RWPE2 (cell line): ENCODE measurements around the gene CENPVL3.

ENCODE experiments used
- ATAC-seq: fragments of 200-7000 bp; cut with Tn5 transposase; 3 replicates; pipeline ENCODE4 v1.9.1; 2021; ENCODE audit warnings: low read depth
- DNase-seq: peaks from one replicate; pipeline ENCODE4 v3.0.0-alpha.2; 2020; ENCODE audit warnings: low spot score
- H3K27ac ChIP-seq: fragments of 450-650 bp; 2 replicates; pipeline ENCODE4 v1.5.1; 2017; ENCODE audit warnings: mild to moderate bottlenecking; ENCODE audit not compliant: poor library complexity, severe bottlenecking
- H3K27me3 ChIP-seq: fragments of 250-450 bp; sonication (Bioruptor Pico); 2 replicates; pipeline ENCODE4 v1.5.1; 2021; ENCODE audit warnings: mild to moderate bottlenecking, moderate library complexity; ENCODE audit not compliant: insufficient read depth, poor library complexity, severe bottlenecking
- H3K36me3 ChIP-seq: fragments of 250-450 bp; sonication (Bioruptor Pico); 2 replicates; pipeline ENCODE4 v1.5.1; 2020; ENCODE audit warnings: low read depth, mild to moderate bottlenecking, moderate library complexity
- H3K4me1 ChIP-seq: fragments of 250-450 bp; sonication (Bioruptor Pico); 2 replicates; pipeline ENCODE4 v1.5.1; 2021; ENCODE audit warnings: mild to moderate bottlenecking, moderate library complexity; ENCODE audit not compliant: insufficient read depth, poor library complexity, severe bottlenecking
- H3K4me3 ChIP-seq: fragments of 250-450 bp; sonication (Bioruptor Pico); 2 replicates; pipeline ENCODE4 v1.5.1; 2021; ENCODE audit warnings: mild to moderate bottlenecking, moderate library complexity; ENCODE audit not compliant: severe bottlenecking
- H3K9me3 ChIP-seq: fragments of 250-450 bp; sonication (Bioruptor Pico); 2 replicates; pipeline ENCODE4 v1.5.1; 2021; ENCODE audit warnings: mild to moderate bottlenecking, moderate library complexity; ENCODE audit not compliant: severe bottlenecking
- TF ChIP-seq, protein P1 (sequence below): fragments of 450-650 bp; IDR thresholded peaks from one replicate; pipeline ENCODE4 v1.5.1; 2017; ENCODE audit warnings: mild to moderate bottlenecking, moderate library complexity; ENCODE audit not compliant: poor library complexity, severe bottlenecking

CENPVL3 gene

DNA sequence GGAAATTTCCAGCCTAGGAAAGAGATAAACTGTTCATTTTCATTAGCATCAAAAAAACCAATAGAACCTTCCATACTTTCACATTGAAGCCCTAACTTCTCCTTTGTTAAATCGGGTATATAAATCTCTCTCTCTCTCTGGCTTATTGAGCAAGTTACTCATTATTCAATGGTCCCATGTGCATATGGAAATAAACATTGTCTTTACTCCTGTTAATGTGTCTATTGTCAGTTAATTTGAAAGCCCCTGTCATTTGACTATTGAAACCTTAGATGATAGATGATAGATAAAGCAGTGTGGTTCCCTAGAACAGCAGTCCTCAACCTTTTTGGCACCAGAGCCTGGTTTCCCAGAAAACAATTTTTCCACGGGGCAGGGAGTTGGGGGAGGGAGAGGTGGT is 46.8 kb downstream of the CENPVL3 start:
- no peak for ATAC-seq

DNA sequence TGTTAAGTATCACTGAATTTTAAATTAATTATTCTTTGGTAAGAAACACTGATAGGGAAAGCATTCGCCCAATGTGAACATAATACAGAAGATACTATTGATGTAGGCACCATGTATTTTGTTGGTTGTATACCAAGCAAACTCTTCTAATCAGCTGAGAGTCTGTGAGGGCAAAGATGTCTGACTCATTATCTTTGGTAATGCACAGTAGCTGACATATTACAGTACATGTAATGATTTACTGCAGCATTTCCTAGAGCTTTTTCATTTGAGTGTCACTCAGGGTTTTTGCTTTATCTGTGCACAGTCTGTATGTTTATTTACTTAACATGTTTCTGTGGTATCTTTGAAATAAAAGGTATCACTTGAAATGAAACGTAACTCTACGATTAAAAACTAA is 49.2 kb downstream of the CENPVL3 start:
- H3K4me3 ChIP-seq, result no peak overlapping the region
- H3K36me3 ChIP-seq, result no peaks in the 10 kb centered on the region
- TF ChIP-seq, protein P1, sequence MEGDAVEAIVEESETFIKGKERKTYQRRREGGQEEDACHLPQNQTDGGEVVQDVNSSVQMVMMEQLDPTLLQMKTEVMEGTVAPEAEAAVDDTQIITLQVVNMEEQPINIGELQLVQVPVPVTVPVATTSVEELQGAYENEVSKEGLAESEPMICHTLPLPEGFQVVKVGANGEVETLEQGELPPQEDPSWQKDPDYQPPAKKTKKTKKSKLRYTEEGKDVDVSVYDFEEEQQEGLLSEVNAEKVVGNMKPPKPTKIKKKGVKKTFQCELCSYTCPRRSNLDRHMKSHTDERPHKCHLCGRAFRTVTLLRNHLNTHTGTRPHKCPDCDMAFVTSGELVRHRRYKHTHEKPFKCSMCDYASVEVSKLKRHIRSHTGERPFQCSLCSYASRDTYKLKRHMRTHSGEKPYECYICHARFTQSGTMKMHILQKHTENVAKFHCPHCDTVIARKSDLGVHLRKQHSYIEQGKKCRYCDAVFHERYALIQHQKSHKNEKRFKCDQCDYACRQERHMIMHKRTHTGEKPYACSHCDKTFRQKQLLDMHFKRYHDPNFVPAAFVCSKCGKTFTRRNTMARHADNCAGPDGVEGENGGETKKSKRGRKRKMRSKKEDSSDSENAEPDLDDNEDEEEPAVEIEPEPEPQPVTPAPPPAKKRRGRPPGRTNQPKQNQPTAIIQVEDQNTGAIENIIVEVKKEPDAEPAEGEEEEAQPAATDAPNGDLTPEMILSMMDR, result no peak
- ATAC-seq, result no peak; the same call in 2 of the 3 replicates
- peak overlapping the region; percentile 43 for H3K27ac ChIP-seq
- H3K27me3 ChIP-seq, result no peaks in the 10 kb centered on the region
- peaks cover 10% of the 10 kb centered on the region for H3K4me1 ChIP-seq
- DNase-seq, result no peak
- H3K9me3 ChIP-seq, result no peaks in the 10 kb centered on the region

More for the DNA sequence above, 46.8 kb downstream of the CENPVL3 start:
- no peaks in the 10 kb centered on the region for H3K36me3 ChIP-seq
- no peaks in the 10 kb centered on the region for H3K9me3 ChIP-seq
- no peak overlapping the region for H3K4me3 ChIP-seq
- H3K27ac ChIP-seq, result no peak overlapping the region
- no peaks in the 10 kb centered on the region for H3K27me3 ChIP-seq
- TF ChIP-seq, protein P1, result no peak
- no peak for DNase-seq
- peaks cover 10% of the 10 kb centered on the region for H3K4me1 ChIP-seq

DNA sequence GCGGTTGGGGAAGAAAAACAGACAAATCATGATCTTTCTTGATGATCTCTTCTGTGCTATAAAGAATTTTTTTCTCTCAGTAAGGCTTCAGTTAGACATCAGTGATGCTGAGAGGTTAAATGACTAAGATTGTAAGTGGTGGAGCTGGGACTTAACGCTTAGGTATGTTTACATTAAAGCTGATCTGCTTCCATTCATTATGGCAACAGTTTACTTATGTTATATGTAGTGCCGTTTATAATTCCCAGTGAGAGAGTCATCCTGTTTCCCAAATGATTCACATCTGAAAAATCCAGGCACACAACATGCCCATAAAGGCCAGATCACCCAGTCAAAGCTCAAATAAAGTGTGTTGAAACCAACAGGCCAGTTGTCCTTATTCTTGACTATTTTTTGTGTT is 50.1 kb downstream of the CENPVL3 start:
- Histone ChIP-seq H3K9me3 (no peaks in the 10 kb centered on the region), H3K27ac (peak overlapping the region; percentile 43), H3K4me1 (peaks cover 10% of the 10 kb centered on the region), H3K4me3 (no peak overlapping the region), H3K36me3 (no peaks in the 10 kb centered on the region), H3K27me3 (no peaks in the 10 kb centered on the region)
- TF ChIP-seq, protein P1, result no peak
- no peak for DNase-seq
- ATAC-seq, result peak; percentile 98
